Tibial nerve (tissue), 4 donors: ENCODE results near the gene RGS7. TPM values are rescaled to one million over a fixed set of nuclear protein-coding genes. Genes with fewer than 3 reads are reported as not detected.

Source experiments
- DNase-seq, 2 donors: peaks; one replicate each; pipeline ENCODE4 v3.0.0-alpha.2; 2019; ENCODE audit warnings: low spot score in 2 of 2
- H3K27ac ChIP-seq, 4 donors: fragments of 200-600 bp; sonication (generic) in 3 of 4; one replicate each; pipeline ENCODE4 v1.5.1; 2017 to 2019; ENCODE audit warnings: mild to moderate bottlenecking in 1 of 4
- H3K27me3 ChIP-seq, 2 donors: fragments of 200-600 bp; sonication (generic) in 1 of 2; one replicate each; pipeline versions ENCODE4 v1.5.1 to v1.6.0; 2017 to 2019
- H3K36me3 ChIP-seq, 3 donors: fragments of 200-600 bp; sonication (generic); one replicate each; pipeline ENCODE4 v1.5.1; 2018 to 2019
- H3K4me1 ChIP-seq, 4 donors: fragments of 200-600 bp; sonication (generic) in 3 of 4; one replicate each; pipeline ENCODE4 v1.5.1; 2017 to 2019
- H3K4me3 ChIP-seq, 4 donors: fragments of 200-600 bp; sonication (generic) in 3 of 4; one replicate each; pipeline ENCODE4 v1.5.1; 2017 to 2019; ENCODE audit warnings: mild to moderate bottlenecking in 1 of 4, moderate library complexity in 1 of 4
- H3K9me3 ChIP-seq, 4 donors: fragments of 200-600 bp; sonication (generic) in 3 of 4; one replicate each; pipeline ENCODE4 v1.5.1; 2017 to 2019
- CTCF ChIP-seq, 5 experiments: fragments of 200-600 bp in 3 of 5; fragments of 450-650 bp in 2 of 5; sonication (generic) in 3 of 5; IDR thresholded peaks; one replicate each; pipeline ENCODE4 v1.5.1; 2016 to 2019; ENCODE audit warnings: antibody characterized with exemption in 5 of 5, mild to moderate bottlenecking in 3 of 5, moderate library complexity in 2 of 5
- EP300 ChIP-seq, 2 donors: sonication (generic); formaldehyde crosslinking; IDR thresholded peaks; one replicate each; pipeline ENCODE4 v1.6.1; 2017; ENCODE audit warnings: antibody characterized with exemption in 2 of 2, mild to moderate bottlenecking in 1 of 2
- POLR2A ChIP-seq, 2 donors: fragments of 450-650 bp; IDR thresholded peaks; one replicate each; pipeline ENCODE4 v1.6.1; 2017; ENCODE audit warnings: antibody characterized with exemption in 2 of 2, mild to moderate bottlenecking in 2 of 2, moderate library complexity in 2 of 2
- WGBS, 2 donors: methylation state at CpG; one replicate each; pipeline ENCODE4 v1.1.5; 2018; 5-methylcytosine and 5-hydroxymethylcytosine counted together
- total RNA-seq, 4 donors: library from RNA; depleted of rRNA; stranded (reverse); fragments of >200 nt; gene quantifications; one replicate each; pipeline ENCODE4 v1.1.0, GENCODE V29; 2016

The RGS7 gene
- total RNA-seq, 4 donors from 2014 or later: 0.39 to 1.5 (median 1.0) TPM; not detected in 1

GRCh38 chr1:241114699-241115233, 242.2 kb downstream of the RGS7 start:
- Histone ChIP-seq H3K27ac (no peak overlapping the region), H3K4me3 (no peak overlapping the region), H3K4me1 (no peaks in the 10 kb centered on the region), H3K36me3 (no peaks in the 10 kb centered on the region), H3K27me3 (no peaks in the 10 kb centered on the region), H3K9me3 (no peaks in the 10 kb centered on the region)
- no peak for DNase-seq
- TF ChIP-seq EP300 (IDR thresholded peaks at IDR 0.05): no peak
- no peak for TF ChIP-seq CTCF (IDR thresholded peaks at IDR 0.05)
- no peak for TF ChIP-seq POLR2A (IDR thresholded peaks at IDR 0.05)
- 31 to 42% methylated on average over 1 of the region's 1 CpG for WGBS, 2 donors

DNA sequence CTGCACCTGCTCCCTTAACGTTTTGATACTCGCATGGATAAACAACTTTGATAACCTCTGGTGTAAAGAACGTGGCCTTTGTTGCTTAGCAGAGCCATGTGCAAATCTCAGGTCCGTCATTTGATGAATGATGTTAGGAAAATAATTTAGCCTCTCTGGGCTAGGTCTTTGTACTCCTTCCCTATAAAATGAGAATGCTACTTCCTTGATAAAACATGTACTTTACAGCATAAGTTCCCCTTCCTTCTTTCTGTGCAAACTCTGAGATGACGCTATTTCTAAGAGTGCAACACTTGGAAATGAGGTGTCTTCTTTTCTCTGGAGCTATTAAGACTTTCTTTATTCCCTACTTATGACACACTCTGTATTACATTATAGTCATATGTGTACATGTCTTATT, 243.4 kb downstream of the RGS7 start:
- Histone ChIP-seq H3K36me3 (no peaks in the 10 kb centered on the region), H3K9me3 (no peaks in the 10 kb centered on the region), H3K4me3 (no peak overlapping the region), H3K4me1 (no peaks in the 10 kb centered on the region), H3K27ac (no peak overlapping the region), H3K27me3 (no peaks in the 10 kb centered on the region)
- WGBS, 2 donors: 60 to 70% methylated on average over 5 of the region's 5 CpGs
- no peak for TF ChIP-seq EP300 (IDR thresholded peaks at IDR 0.05)
- DNase-seq: no peak

DNA sequence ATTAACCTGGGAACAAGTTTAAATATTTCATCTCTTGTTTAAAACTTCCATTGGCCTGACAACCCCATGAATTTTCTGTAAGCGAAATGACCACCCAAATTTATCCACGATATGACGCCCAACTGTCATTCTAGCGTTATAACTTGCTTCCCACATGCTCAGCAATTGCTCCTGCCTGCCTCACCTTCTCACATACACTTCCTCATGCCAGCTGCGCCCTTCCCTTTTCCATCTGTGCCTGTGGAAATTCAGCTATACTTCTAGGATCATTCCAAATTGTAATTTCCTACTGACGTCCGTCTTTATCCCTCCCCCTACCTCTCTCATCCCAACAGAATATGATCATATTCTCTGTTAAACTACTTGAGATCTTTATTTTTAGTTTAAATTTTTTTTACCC, 248.0 kb downstream of the RGS7 start:
- no peak for DNase-seq
- TF ChIP-seq CTCF (IDR thresholded peaks at IDR 0.05) (no peak), POLR2A (IDR thresholded peaks at IDR 0.05) (no peak), EP300 (IDR thresholded peaks at IDR 0.05) (no peak)
- H3K27ac ChIP-seq: no peak overlapping the region
- WGBS, 2 donors: 91 to 94% methylated on average over 7 of the region's 7 CpGs
- H3K4me3 ChIP-seq: no peak overlapping the region
- no peaks in the 10 kb centered on the region for H3K4me1 ChIP-seq
- no peaks in the 10 kb centered on the region for H3K36me3 ChIP-seq
- no peaks in the 10 kb centered on the region for H3K9me3 ChIP-seq
- H3K27me3 ChIP-seq: no peaks in the 10 kb centered on the region

- TF ChIP-seq CTCF (IDR thresholded peaks at IDR 0.05): no peak
- no peak for TF ChIP-seq POLR2A (IDR thresholded peaks at IDR 0.05)
- no peak for TF ChIP-seq EP300 (IDR thresholded peaks at IDR 0.05)
- WGBS, 2 donors: 88 to 99% methylated on average over 3 of the region's 3 CpGs
Observed at GRCh38 chr1:241105147-241105546, 251.9 kb downstream of the RGS7 start.

GRCh38 chr1:241102664-241103063, 254.3 kb downstream of the RGS7 start:
- no peaks in the 10 kb centered on the region for H3K27me3 ChIP-seq
- no peaks in the 10 kb centered on the region for H3K36me3 ChIP-seq
- no peak for DNase-seq
- no peak overlapping the region for H3K27ac ChIP-seq
- no peaks in the 10 kb centered on the region for H3K4me1 ChIP-seq
- no peaks in the 10 kb centered on the region for H3K9me3 ChIP-seq
- H3K4me3 ChIP-seq: no peak overlapping the region
- TF ChIP-seq EP300 (IDR thresholded peaks at IDR 0.05): no peak
- TF ChIP-seq POLR2A (IDR thresholded peaks at IDR 0.05): no peak
- no peak for TF ChIP-seq CTCF (IDR thresholded peaks at IDR 0.05)
- WGBS, 2 donors: 57 to 63% methylated on average over 1 of the region's 1 CpG

More at GRCh38 chr1:241105147-241105546, 251.9 kb downstream of the RGS7 start:
- H3K36me3 ChIP-seq: no peaks in the 10 kb centered on the region
- no peak for DNase-seq
- no peaks in the 10 kb centered on the region for H3K4me1 ChIP-seq
- H3K4me3 ChIP-seq: no peak overlapping the region
- no peaks in the 10 kb centered on the region for H3K9me3 ChIP-seq
- H3K27ac ChIP-seq: no peak overlapping the region
- H3K27me3 ChIP-seq: no peaks in the 10 kb centered on the region

DNA sequence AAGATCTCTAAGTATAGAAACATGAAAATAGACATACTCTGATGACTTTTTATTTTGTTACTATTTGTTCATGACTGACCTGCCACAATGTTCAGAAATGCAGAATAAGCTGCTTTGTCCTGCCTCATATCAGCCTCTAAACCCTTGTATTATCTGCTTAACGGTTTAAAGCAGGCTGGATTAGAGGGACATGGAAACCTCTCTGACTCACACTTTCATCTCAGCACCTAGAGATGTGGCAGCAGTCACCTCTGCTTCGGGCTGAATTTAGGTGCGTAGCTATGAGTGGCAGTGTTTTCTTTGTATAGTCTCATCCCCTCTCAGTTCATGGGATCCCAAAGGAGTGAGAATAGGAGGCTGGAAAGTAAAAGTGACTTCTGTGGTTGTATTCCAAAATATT, 255.4 kb downstream of the RGS7 start:
- Histone ChIP-seq H3K9me3 (no peaks in the 10 kb centered on the region), H3K36me3 (no peaks in the 10 kb centered on the region)
- WGBS, 2 donors: 68 to 78% methylated on average over 3 of the region's 3 CpGs

More for the DNA sequence above, 255.4 kb downstream of the RGS7 start:
- no peak for DNase-seq
- Histone ChIP-seq H3K27ac (no peak overlapping the region), H3K4me3 (no peak overlapping the region), H3K27me3 (no peaks in the 10 kb centered on the region), H3K4me1 (no peaks in the 10 kb centered on the region)
- TF ChIP-seq POLR2A (IDR thresholded peaks at IDR 0.05) (no peak), CTCF (IDR thresholded peaks at IDR 0.05) (no peak), EP300 (IDR thresholded peaks at IDR 0.05) (no peak)
